CD4-positive, alpha-beta T cell treated with Interleukin-4 for 1 hour (primary cell): Measurements from ENCODE around the gene MEI1.

Source experiments
- DNase-seq, 2 donors: peaks; one replicate each; pipeline ENCODE4 v3.0.0-alpha.2; 2020 to 2022

The MEI1 gene

GRCh38 chr22:41793871-41794270, 94.6 kb downstream of the MEI1 start:
- DNase-seq: no peak

GRCh38 chr22:41798736-41799135, 99.4 kb downstream of the MEI1 start:
- no peak for DNase-seq

GRCh38 chr22:41799486-41800347, 100.4 kb downstream of the MEI1 start:
- DNase-seq: peak in 1 of 2 donors; percentile 31

GRCh38 chr22:41800348-41801146, 101.2 kb downstream of the MEI1 start, which contains the start of gene CCDC134:
CCDC134 (plus strand) TSS chr22:41800679; CDS start chr22:41808891, 8,212 bp downstream.
- peak; percentile 91 to 92 for DNase-seq

GRCh38 chr22:41801147-41801819, 102.0 kb downstream of the MEI1 start:
- DNase-seq: no peak

- DNase-seq: no peak
These were observed 102.6 kb downstream of the MEI1 start for GRCh38 chr22:41801886-41802285.

GRCh38 chr22:41805639-41806038, 106.3 kb downstream of the MEI1 start:
- no peak for DNase-seq

- no peak for DNase-seq
These were observed 109.1 kb downstream of the MEI1 start for GRCh38 chr22:41808400-41808799.

- DNase-seq: no peak
These were observed 110.7 kb downstream of the MEI1 start for GRCh38 chr22:41810022-41810421.

GRCh38 chr22:41812805-41813545, 113.7 kb downstream of the MEI1 start:
- DNase-seq: no peak

- no peak for DNase-seq
These were observed 114.6 kb downstream of the MEI1 start for GRCh38 chr22:41813726-41814410.

GRCh38 chr22:41815716-41816115, 116.4 kb downstream of the MEI1 start:
- DNase-seq: no peak

GRCh38 chr22:41816241-41816640, 116.9 kb downstream of the MEI1 start:
- no peak for DNase-seq

- DNase-seq: no peak
These were observed 117.6 kb downstream of the MEI1 start for GRCh38 chr22:41816871-41817270.

GRCh38 chr22:41818011-41818410, 118.7 kb downstream of the MEI1 start:
- DNase-seq: no peak

- DNase-seq: no peak
These were observed 119.3 kb downstream of the MEI1 start for GRCh38 chr22:41818596-41818995.

GRCh38 chr22:41819257-41819656, 120.0 kb downstream of the MEI1 start:
- DNase-seq: no peak

- DNase-seq: no peak
These were observed 121.1 kb downstream of the MEI1 start for GRCh38 chr22:41820447-41820846.

GRCh38 chr22:41821471-41822316, 122.4 kb downstream of the MEI1 start:
- DNase-seq: no peak

- DNase-seq: peak; percentile 43 to 86
These were observed 123.2 kb downstream of the MEI1 start for GRCh38 chr22:41822317-41823057.
